22Rv1 (cell line): Measurements from ENCODE around the gene KCNG4.

Experiments used
- H3K27ac ChIP-seq: fragments of 450-650 bp; 2 replicates; pipeline ENCODE4 v1.5.1; 2017
- CTCF ChIP-seq: fragments of 450-650 bp; IDR thresholded peaks from 2 replicates; pipeline ENCODE4 v1.5.1; 2017; ENCODE audit warnings: mild to moderate bottlenecking
- ZFX ChIP-seq: fragments of 450-650 bp; IDR thresholded peaks from 2 replicates; pipeline ENCODE4 v1.6.1; 2017; ENCODE audit warnings: antibody characterized with exemption, borderline replicate concordance

Gene KCNG4

GRCh38 chr16:84178892-84179611, 60.8 kb downstream of the KCNG4 start:
- H3K27ac ChIP-seq, result no peak overlapping the region
- no peak for TF ChIP-seq CTCF
- TF ChIP-seq ZFX, result no peak

- peak overlapping the region; percentile 65 for H3K27ac ChIP-seq
- no peak for TF ChIP-seq ZFX
- TF ChIP-seq CTCF, result no peak
Measured at GRCh38 chr16:84178146-84178765, 61.6 kb downstream of the KCNG4 start.

GRCh38 chr16:84177741-84178073, 62.1 kb downstream of the KCNG4 start:
- TF ChIP-seq CTCF (no peak), ZFX (no peak)
- peak overlapping the region; percentile 65 for H3K27ac ChIP-seq

- H3K27ac ChIP-seq, result peak overlapping the region; percentile 65
- no peak for TF ChIP-seq ZFX
Measured at GRCh38 chr16:84176192-84177053, 63.4 kb downstream of the KCNG4 start.

DNA sequence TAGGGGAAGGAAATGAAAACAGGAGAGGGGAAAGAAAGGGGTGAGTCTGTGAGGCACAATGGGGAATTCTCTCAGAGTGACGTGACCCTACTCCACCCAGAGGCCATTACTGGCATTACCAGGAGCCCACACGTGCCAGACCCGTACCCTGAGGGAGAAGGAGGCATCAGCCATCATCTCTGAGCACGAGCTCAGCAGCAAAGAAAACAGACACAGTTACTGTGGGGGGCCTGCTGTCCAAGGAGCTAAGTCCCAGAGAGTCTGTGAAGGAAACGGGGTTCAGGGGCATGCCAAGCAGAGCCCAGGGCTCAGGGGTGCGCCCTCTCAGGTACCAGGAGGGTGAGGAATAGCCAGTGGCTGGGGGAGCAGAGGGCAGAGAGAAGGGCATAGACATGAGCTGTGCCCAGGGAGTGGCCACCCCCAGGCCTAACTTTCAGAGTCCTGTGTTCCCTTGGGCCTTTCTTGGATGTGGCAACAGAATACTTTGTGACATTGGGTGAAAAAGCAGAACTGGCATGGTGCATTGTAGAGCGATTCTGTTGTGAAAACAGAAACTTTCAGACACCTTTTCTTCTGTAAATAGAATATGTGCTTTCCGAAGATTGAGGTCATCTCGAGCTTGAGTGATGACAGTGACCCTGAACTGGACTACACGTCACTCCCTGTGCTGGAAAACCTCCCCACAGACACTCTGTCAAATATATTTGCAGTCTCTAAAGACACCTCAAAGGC, 64.3 kb downstream of the KCNG4 start:
- TF ChIP-seq ZFX (no peak), CTCF (peak; percentile 79)

GRCh38 chr16:84174396-84174795, 65.4 kb downstream of the KCNG4 start:
- TF ChIP-seq ZFX (no peak), CTCF (no peak)
- H3K27ac ChIP-seq, result no peak overlapping the region

More for the DNA sequence above, 64.3 kb downstream of the KCNG4 start:
- H3K27ac ChIP-seq, result no peak overlapping the region

- no peak for TF ChIP-seq CTCF
- TF ChIP-seq ZFX, result no peak
- no peak overlapping the region for H3K27ac ChIP-seq
Measured at GRCh38 chr16:84169765-84170310, 70.0 kb downstream of the KCNG4 start.
